ENCODE measurements around the gene STIMATE. TPM values are rescaled to one million over a fixed set of nuclear protein-coding genes. Genes with fewer than 3 reads are reported as not detected.
A peak's percentile ranks its signal among the peaks of the same experiment; 100 is the strongest.

The STIMATE gene
- total RNA-seq, 6 experiments from 2014 or later, result 17.4 to 48.5 (median 33.8) TPM

DNA sequence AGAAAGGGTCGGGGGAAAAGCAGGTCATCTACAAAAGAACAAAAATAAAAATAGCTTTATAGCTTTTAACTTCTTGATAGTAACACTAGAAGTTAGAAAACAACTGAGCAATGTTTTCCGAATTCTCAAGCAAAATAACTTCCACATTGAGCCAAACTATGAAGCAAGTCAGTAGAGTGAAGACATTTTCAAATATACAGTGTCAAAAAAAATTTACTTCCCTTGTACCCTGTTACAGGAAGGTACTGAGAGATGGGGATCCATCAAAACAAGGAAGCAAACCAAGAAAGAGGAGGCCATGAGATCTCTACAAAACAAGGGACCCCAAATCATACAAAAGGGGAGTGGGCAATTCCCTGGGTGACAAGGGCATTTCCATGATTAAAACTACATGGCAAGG, 26.6 kb upstream of the STIMATE start:
- 74% methylated on average over 2 of the region's 2 CpGs for WGBS (ENCODE audit: insufficient coverage, low coverage, low lambda C conversion rate, missing lambda C conversion rate)
- DNase-seq (no peak), ATAC-seq (peak in 2 of 4 donors; percentile 23 to 28)
- Histone ChIP-seq H3K4me1 (peaks cover 0 to 2% (median 0%) of the 10 kb centered on the region in 4 donors), H3K4me3 (no peak overlapping the region), H3K27me3 (no peaks in the 10 kb centered on the region), H3K27ac (peak overlapping the region in 1 of 3 donors; percentile 25), H3K9me3 (no peaks in the 10 kb centered on the region), H3K36me3 (peaks cover 0 to 5% (median 2%) of the 10 kb centered on the region in 4 donors)
- intact Hi-C loops (cut with DNase I), result no loop called here
- TF ChIP-seq POLR2A (IDR thresholded peaks at IDR 0.05) (no peak), CTCF (IDR thresholded peaks at IDR 0.05) (no peak)

DNA sequence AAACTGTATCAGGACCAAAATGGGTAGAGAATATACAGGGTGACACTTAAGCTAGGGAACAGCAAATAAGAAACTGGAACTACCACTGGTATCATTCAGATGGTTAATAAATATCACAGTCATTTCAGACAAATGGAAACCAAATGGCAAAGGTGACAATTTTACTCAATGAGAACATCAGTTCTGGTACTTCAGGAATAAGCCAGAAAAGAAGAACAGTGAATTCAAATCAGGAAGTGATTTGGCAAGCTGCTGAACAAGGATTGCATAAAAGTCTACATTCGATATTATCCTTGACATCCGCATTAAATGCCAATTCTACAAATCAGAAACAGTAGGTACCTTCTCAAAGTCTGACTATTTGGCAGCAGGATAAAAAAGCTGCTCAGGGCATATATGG, 23.5 kb upstream of the STIMATE start:
- peak in 1 of 4 donors; percentile 30 for ATAC-seq
- H3K4me3 ChIP-seq, result no peak overlapping the region
- WGBS (ENCODE audit: insufficient coverage, low coverage, low lambda C conversion rate, missing lambda C conversion rate), result 38% methylated on average over 2 of the region's 2 CpGs
- H3K9me3 ChIP-seq, result no peaks in the 10 kb centered on the region
- peaks cover 0 to 18% (median 2%) of the 10 kb centered on the region in 4 donors for H3K36me3 ChIP-seq
- H3K4me1 ChIP-seq, result no peaks in the 10 kb centered on the region
- H3K27ac ChIP-seq, result no peak overlapping the region
- no peaks in the 10 kb centered on the region for H3K27me3 ChIP-seq
- intact Hi-C loops (cut with DNase I), result no loop called here
- TF ChIP-seq CTCF (IDR thresholded peaks at IDR 0.05), result no peak
- no peak for TF ChIP-seq POLR2A (IDR thresholded peaks at IDR 0.05)
- DNase-seq, result no peak

DNA sequence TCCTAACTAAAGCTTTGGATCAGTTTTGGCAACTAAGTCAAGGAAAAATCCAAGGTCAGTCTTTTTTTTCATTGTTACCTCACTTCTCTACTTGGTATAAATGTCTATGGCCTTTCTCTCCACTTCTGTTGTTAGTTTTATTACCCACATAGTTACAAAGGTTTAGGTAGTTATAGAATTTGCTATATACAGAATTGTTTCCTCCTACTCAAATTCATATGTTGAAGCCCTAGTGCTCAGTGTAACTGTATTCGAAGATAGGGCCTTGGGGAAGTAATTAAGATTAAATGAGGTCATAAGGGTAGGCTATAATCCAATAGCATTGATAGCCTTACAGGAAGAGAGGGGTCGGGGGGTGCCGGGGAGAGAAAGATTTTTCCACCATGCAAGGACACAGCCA, 19.7 kb upstream of the STIMATE start:
- Histone ChIP-seq H3K4me1 (peaks cover 0 to 11% (median 0%) of the 10 kb centered on the region in 4 donors), H3K27me3 (no peaks in the 10 kb centered on the region), H3K9me3 (no peaks in the 10 kb centered on the region), H3K36me3 (peaks cover 0 to 27% (median 2%) of the 10 kb centered on the region in 4 donors), H3K4me3 (no peak overlapping the region), H3K27ac (no peak overlapping the region)
- DNase-seq (no peak), ATAC-seq (no peak)
- WGBS (ENCODE audit: insufficient coverage, low coverage, low lambda C conversion rate, missing lambda C conversion rate), result 67% methylated on average over 1 of the region's 3 CpGs
- TF ChIP-seq POLR2A (IDR thresholded peaks at IDR 0.05) (no peak), CTCF (IDR thresholded peaks at IDR 0.05) (no peak)
- intact Hi-C loops (cut with DNase I), result no loop called here

DNA sequence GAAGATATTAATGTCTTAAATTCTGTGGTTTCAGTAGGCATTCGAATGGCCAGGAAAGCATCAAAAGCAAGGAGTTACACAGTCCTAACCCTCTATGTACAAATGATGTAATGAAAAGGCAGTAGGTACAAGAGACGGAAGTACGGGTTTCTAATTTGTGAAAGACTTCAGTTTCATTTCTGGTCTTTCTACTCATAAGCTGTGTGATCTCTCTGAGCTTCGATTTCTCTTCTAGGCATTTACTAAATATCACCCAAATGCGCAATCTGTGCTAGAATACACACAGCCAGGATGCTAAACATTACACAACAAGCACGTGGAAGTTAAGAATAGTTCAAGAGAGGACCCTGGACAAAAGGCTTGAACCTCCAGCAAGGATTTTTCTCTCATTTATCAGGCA, 17.9 kb upstream of the STIMATE start:
- Histone ChIP-seq H3K27me3 (no peaks in the 10 kb centered on the region), H3K36me3 (peaks cover 0 to 23% (median 5%) of the 10 kb centered on the region in 4 donors), H3K4me3 (no peak overlapping the region), H3K27ac (peak overlapping the region in 2 of 3 donors; percentile 24 to 33), H3K4me1 (peaks cover 0 to 11% (median 0%) of the 10 kb centered on the region in 4 donors), H3K9me3 (no peaks in the 10 kb centered on the region)
- TF ChIP-seq POLR2A (IDR thresholded peaks at IDR 0.05) (no peak), CTCF (IDR thresholded peaks at IDR 0.05) (no peak)
- WGBS (ENCODE audit: insufficient coverage, low coverage, low lambda C conversion rate, missing lambda C conversion rate), result 32% methylated on average over 6 of the region's 6 CpGs
- intact Hi-C loops (cut with DNase I), result no loop called here
- DNase-seq, result no peak
- peak; percentile 56 to 88 (median 84) for ATAC-seq
